Neural cell (in vitro differentiated cells): ENCODE results near the gene NUDT12. TPM values are rescaled to one million over a fixed set of nuclear protein-coding genes. Genes with fewer than 3 reads are reported as not detected.

Experiments
- H2AFZ ChIP-seq: fragments of 200-600, 300-800 bp; sonication (generic), shearing (Covaris generic); 2 replicates; pipeline ENCODE4 v1.6.0; 2014; ENCODE audit warnings: low read depth, mild to moderate bottlenecking, antibody characterized with exemption, low read length, moderate library complexity
- H3F3A ChIP-seq: fragments of 200-600 bp; shearing (Covaris generic); 2 replicates; pipeline ENCODE4 v1.6.1; 2016; ENCODE audit warnings: mild to moderate bottlenecking, moderate library complexity, mixed read lengths, antibody characterized with exemption, low read length; ENCODE audit not compliant: insufficient read depth, poor library complexity, severe bottlenecking
- H3K27ac ChIP-seq: fragments of 200-600, 300-800 bp; sonication (generic), shearing (Covaris generic); 2 replicates; pipeline ENCODE4 v1.5.1; 2014; ENCODE audit warnings: mild to moderate bottlenecking, low read length, moderate library complexity
- H3K27me3 ChIP-seq: fragments of 300-800, 200-600 bp; sonication (generic), shearing (Covaris generic); 2 replicates; pipeline ENCODE4 v1.6.0; 2014; ENCODE audit warnings: mild to moderate bottlenecking, low read depth, low read length, moderate library complexity; ENCODE audit not compliant: insufficient read depth
- H3K36me3 ChIP-seq: fragments of 300-800, 200-600 bp; sonication (generic), shearing (Covaris generic); 2 replicates; pipeline ENCODE4 v1.5.1; 2014; ENCODE audit warnings: mild to moderate bottlenecking, antibody characterized with exemption, low read length, moderate library complexity; ENCODE audit not compliant: insufficient read depth
- H3K4me2 ChIP-seq: fragments of 300-800, 200-600 bp; sonication (generic), shearing (Covaris generic); 2 replicates; pipeline ENCODE4 v1.6.0; 2014; ENCODE audit warnings: mild to moderate bottlenecking, low read length
- H3K4me3 ChIP-seq: fragments of 300-800, 200-600 bp; sonication (generic), shearing (Covaris generic); 2 replicates; pipeline ENCODE4 v1.5.1; 2014; ENCODE audit warnings: mild to moderate bottlenecking, low read length, moderate library complexity
- H3K79me2 ChIP-seq: fragments of 200-600 bp; shearing (Covaris generic); replicated peaks from 2 replicates; pipeline ENCODE4 v1.6.0; 2014; ENCODE audit warnings: mild to moderate bottlenecking, low read length, moderate library complexity; ENCODE audit not compliant: insufficient read depth
- H3K9ac ChIP-seq: fragments of 300-800, 200-600 bp; sonication (generic), shearing (Covaris generic); 2 replicates; pipeline ENCODE4 v1.6.1; 2016; ENCODE audit warnings: mild to moderate bottlenecking, low read length, mixed read lengths
- H3K9me2 ChIP-seq: fragments of 200-600 bp; shearing (Covaris generic); 2 replicates; pipeline ENCODE4 v1.6.1; 2016; ENCODE audit warnings: mild to moderate bottlenecking, low read length, mixed read lengths; ENCODE audit not compliant: insufficient read depth
- H3K9me3 ChIP-seq: fragments of 200-600, 300-800 bp; sonication (generic), shearing (Covaris generic); 2 replicates; pipeline ENCODE4 v1.6.1; 2016; ENCODE audit warnings: mild to moderate bottlenecking, mixed run types, low read length, moderate library complexity, mixed read lengths
- H4K20me1 ChIP-seq: fragments of 200-600 bp; shearing (Covaris generic); 2 replicates; pipeline ENCODE4 v1.6.1; 2016; ENCODE audit warnings: mild to moderate bottlenecking, mixed run types; ENCODE audit not compliant: insufficient read depth
- EP300 ChIP-seq: fragments of 450-650 bp; conservative IDR thresholded peaks from 2 replicates; pipeline ENCODE4 v1.6.1; 2014; ENCODE audit warnings: antibody characterized with exemption, mild to moderate bottlenecking, moderate library complexity; ENCODE audit not compliant: poor library complexity, severe bottlenecking
- EZH2 ChIP-seq: fragments of 200-600, 300-800 bp; shearing (Covaris generic), sonication (generic); IDR thresholded peaks from 2 replicates; pipeline ENCODE4 v1.6.1; 2014; ENCODE audit warnings: antibody characterized with exemption, low read length, borderline replicate concordance, mild to moderate bottlenecking; ENCODE audit not compliant: insufficient read depth, poor library complexity, severe bottlenecking
- MXI1 ChIP-seq: fragments of 450-650 bp; conservative IDR thresholded peaks from 2 replicates; pipeline ENCODE4 v1.6.1; 2014; ENCODE audit warnings: antibody characterized with exemption, mild to moderate bottlenecking; ENCODE audit not compliant: poor library complexity, severe bottlenecking
- POLR2AphosphoS5 ChIP-seq: IDR thresholded peaks from 2 replicates; pipeline ENCODE4 v1.6.1; 2012
- RAD21 ChIP-seq: fragments of 450-650 bp; conservative IDR thresholded peaks from 2 replicates; pipeline ENCODE4 v1.6.1; 2014; ENCODE audit warnings: antibody characterized with exemption, mild to moderate bottlenecking, moderate library complexity
- SMC3 ChIP-seq: fragments of 450-650 bp; conservative IDR thresholded peaks from 2 replicates; pipeline ENCODE4 v1.6.1; 2014; ENCODE audit warnings: antibody characterized with exemption, mild to moderate bottlenecking, moderate library complexity; ENCODE audit not compliant: poor library complexity
- TAF1 ChIP-seq: IDR thresholded peaks from 2 replicates; pipeline ENCODE4 v1.6.1; 2012; ENCODE audit warnings: low read depth
- polyA plus RNA-seq: library from polyadenylated mRNA; depleted of rRNA; stranded (reverse); fragments of >200 nt; gene quantifications from 2 replicates; pipeline ENCODE4 v1.2.3, GENCODE V29; 2014
- TF ChIP-seq, protein P1 (sequence below): IDR thresholded peaks from 2 replicates; pipeline ENCODE4 v1.6.1; 2012; ENCODE audit warnings: borderline replicate concordance
- TF ChIP-seq, protein P2 (sequence below): fragments of 450-650 bp; IDR thresholded peaks from 2 replicates; pipeline ENCODE4 v1.5.1; 2014; ENCODE audit warnings: antibody characterized with exemption, mild to moderate bottlenecking, moderate library complexity; ENCODE audit not compliant: poor library complexity, severe bottlenecking

Gene NUDT12
- polyA plus RNA-seq, 1 donor from 2014 or later: 22.8 TPM

DNA sequence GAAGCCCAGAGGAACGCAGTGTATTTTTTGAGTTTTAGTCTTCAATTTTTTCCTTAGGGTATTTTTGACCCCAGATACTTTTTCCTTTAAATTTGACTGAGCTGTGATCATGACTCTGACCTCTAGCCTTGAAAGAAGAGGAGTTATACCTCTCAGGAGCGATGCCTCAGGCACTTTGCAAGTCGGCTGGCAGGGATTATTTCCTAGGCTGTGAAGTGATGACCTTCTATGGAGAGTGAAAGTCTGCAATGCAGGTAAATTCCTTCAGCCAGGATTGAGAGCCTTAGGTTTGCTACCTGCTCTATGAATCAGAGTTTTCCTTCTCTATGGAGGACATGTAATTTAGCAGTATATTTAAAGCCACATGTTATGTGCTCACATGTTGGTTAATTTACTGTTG, 10.8 kb upstream of the NUDT12 start:
- Histone ChIP-seq H3K4me2 (no peak overlapping the region), H3K36me3 (no peaks in the 10 kb centered on the region), H3K9me2 (no peaks in the 10 kb centered on the region), H3K4me3 (no peak overlapping the region), H4K20me1 (no peaks in the 10 kb centered on the region), H2AFZ (no peak overlapping the region), H3K79me2 (no peaks in the 10 kb centered on the region), H3K9me3 (no peaks in the 10 kb centered on the region), H3K9ac (no peak overlapping the region), H3K27me3 (no peaks in the 10 kb centered on the region), H3K27ac (no peak overlapping the region), H3F3A (no peaks in the 10 kb centered on the region)
- TF ChIP-seq, protein P1, sequence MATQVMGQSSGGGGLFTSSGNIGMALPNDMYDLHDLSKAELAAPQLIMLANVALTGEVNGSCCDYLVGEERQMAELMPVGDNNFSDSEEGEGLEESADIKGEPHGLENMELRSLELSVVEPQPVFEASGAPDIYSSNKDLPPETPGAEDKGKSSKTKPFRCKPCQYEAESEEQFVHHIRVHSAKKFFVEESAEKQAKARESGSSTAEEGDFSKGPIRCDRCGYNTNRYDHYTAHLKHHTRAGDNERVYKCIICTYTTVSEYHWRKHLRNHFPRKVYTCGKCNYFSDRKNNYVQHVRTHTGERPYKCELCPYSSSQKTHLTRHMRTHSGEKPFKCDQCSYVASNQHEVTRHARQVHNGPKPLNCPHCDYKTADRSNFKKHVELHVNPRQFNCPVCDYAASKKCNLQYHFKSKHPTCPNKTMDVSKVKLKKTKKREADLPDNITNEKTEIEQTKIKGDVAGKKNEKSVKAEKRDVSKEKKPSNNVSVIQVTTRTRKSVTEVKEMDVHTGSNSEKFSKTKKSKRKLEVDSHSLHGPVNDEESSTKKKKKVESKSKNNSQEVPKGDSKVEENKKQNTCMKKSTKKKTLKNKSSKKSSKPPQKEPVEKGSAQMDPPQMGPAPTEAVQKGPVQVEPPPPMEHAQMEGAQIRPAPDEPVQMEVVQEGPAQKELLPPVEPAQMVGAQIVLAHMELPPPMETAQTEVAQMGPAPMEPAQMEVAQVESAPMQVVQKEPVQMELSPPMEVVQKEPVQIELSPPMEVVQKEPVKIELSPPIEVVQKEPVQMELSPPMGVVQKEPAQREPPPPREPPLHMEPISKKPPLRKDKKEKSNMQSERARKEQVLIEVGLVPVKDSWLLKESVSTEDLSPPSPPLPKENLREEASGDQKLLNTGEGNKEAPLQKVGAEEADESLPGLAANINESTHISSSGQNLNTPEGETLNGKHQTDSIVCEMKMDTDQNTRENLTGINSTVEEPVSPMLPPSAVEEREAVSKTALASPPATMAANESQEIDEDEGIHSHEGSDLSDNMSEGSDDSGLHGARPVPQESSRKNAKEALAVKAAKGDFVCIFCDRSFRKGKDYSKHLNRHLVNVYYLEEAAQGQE: no peak
- no peak for TF ChIP-seq RAD21
- no peak for TF ChIP-seq MXI1
- TF ChIP-seq POLR2AphosphoS5: no peak
- no peak for TF ChIP-seq SMC3
- TF ChIP-seq TAF1: no peak
- TF ChIP-seq EP300: no peak
- TF ChIP-seq, protein P2, sequence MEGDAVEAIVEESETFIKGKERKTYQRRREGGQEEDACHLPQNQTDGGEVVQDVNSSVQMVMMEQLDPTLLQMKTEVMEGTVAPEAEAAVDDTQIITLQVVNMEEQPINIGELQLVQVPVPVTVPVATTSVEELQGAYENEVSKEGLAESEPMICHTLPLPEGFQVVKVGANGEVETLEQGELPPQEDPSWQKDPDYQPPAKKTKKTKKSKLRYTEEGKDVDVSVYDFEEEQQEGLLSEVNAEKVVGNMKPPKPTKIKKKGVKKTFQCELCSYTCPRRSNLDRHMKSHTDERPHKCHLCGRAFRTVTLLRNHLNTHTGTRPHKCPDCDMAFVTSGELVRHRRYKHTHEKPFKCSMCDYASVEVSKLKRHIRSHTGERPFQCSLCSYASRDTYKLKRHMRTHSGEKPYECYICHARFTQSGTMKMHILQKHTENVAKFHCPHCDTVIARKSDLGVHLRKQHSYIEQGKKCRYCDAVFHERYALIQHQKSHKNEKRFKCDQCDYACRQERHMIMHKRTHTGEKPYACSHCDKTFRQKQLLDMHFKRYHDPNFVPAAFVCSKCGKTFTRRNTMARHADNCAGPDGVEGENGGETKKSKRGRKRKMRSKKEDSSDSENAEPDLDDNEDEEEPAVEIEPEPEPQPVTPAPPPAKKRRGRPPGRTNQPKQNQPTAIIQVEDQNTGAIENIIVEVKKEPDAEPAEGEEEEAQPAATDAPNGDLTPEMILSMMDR: no peak
- no peak for TF ChIP-seq EZH2

DNA sequence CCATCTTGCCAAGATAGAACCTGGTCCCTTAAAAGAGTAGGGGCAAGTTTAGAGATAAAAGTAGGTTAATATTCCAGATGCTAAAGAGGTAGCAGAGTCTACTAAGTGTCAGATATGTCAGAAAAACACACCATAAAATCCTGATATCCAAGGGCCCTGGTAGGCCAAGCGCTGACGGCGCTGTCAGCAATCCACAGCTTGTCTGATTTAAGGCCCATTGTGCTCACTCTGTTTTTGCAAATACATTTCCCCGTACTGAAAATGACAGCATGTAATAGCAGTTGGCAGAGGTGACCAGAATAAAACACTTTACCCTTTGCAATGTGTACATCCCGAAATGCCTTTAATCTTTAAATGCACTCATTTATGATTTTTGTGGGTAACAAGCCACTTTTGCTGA, 9.9 kb upstream of the NUDT12 start:
- Histone ChIP-seq H3K27me3 (no peaks in the 10 kb centered on the region), H2AFZ (no peak overlapping the region), H3K9me3 (no peaks in the 10 kb centered on the region), H3K4me3 (no peak overlapping the region), H3K36me3 (no peaks in the 10 kb centered on the region), H3K9me2 (no peaks in the 10 kb centered on the region), H3K9ac (no peak overlapping the region), H3K4me2 (no peak overlapping the region), H3K79me2 (no peaks in the 10 kb centered on the region), H3F3A (no peaks in the 10 kb centered on the region), H4K20me1 (no peaks in the 10 kb centered on the region), H3K27ac (no peak overlapping the region)
- TF ChIP-seq POLR2AphosphoS5 (no peak), MXI1 (no peak), RAD21 (no peak)

DNA sequence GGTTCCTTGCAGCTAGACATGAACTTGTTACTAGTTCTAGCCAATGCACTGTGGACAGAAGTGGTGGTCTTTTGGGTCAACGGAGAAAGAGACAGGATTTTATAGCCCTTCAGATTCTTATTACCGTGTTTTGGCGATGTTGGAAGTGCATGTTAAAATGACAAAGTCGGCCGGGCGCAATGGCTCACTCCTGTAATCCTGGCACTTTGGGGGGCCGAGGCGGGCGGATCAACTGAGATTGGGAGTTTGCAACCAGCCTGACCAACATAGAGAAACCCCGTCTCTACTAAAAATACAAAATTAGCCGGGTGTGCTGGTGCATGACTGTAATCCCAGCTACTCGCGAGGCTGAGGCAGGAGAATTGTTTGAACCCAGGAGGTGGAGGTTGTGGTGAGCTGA, 9.1 kb upstream of the NUDT12 start:
- no peaks in the 10 kb centered on the region for H4K20me1 ChIP-seq
- H3K79me2 ChIP-seq: no peaks in the 10 kb centered on the region
- no peak overlapping the region for H3K9ac ChIP-seq
- H3K36me3 ChIP-seq: no peaks in the 10 kb centered on the region
- no peak overlapping the region for H3K27ac ChIP-seq
- H3K4me3 ChIP-seq: no peak overlapping the region
- no peaks in the 10 kb centered on the region for H3K27me3 ChIP-seq
- TF ChIP-seq RAD21 (no peak), EP300 (no peak), SMC3 (no peak), MXI1 (no peak), EZH2 (no peak), TAF1 (no peak), POLR2AphosphoS5 (no peak)
- TF ChIP-seq, protein P2: no peak
- TF ChIP-seq, protein P1: no peak
- no peaks in the 10 kb centered on the region for H3F3A ChIP-seq
- no peaks in the 10 kb centered on the region for H3K9me2 ChIP-seq
- no peak overlapping the region for H3K4me2 ChIP-seq
- H2AFZ ChIP-seq: no peak overlapping the region
- no peaks in the 10 kb centered on the region for H3K9me3 ChIP-seq
